Stimulated activated CD8-positive, alpha-beta memory T cell treated with anti-CD3 and anti-CD28 coated beads, Interleukin-12 subunit alpha, Interleukin-12 subunit beta, amount 100 ng/mL, for 4 hours (primary cell): ENCODE data around the gene KRT71.
"Not testable (repeated sequence)": the region's sequence is repeated elsewhere in the genome, so short reads cannot be mapped to it uniquely, and the experiment has no call there.

ENCODE experiments used
- DNase-seq: peaks from one replicate; pipeline ENCODE4 v3.0.0-alpha.2; 2020; ENCODE audit warnings: low read depth

Gene KRT71

GRCh38 chr12:52552681-52553195 lies at the start of gene KRT71:
KRT71 (minus strand) TSS chr12:52553145; CDS start chr12:52553077, 68 bp downstream.
- DNase-seq, result no peak

- DNase-seq, result no peak
Observed at GRCh38 chr12:52602552-52602951, 49.6 kb upstream of the KRT71 start.

- DNase-seq, result no peak
Observed at GRCh38 chr12:52601671-52602070, 48.7 kb upstream of the KRT71 start.

GRCh38 chr12:52600941-52601481 lies 48.1 kb upstream of the KRT71 start, which contains the start of gene KRT72:
KRT72 (minus strand) TSS chr12:52601463; CDS start chr12:52601452, 11 bp downstream.
- no peak for DNase-seq

- DNase-seq, result no peak
Observed at GRCh38 chr12:52600475-52600874, 47.5 kb upstream of the KRT71 start.

- no peak for DNase-seq
Observed at GRCh38 chr12:52600071-52600470, 47.1 kb upstream of the KRT71 start.

GRCh38 chr12:52598966-52599365 lies 46.0 kb upstream of the KRT71 start:
- DNase-seq, result no peak

GRCh38 chr12:52594237-52594636 lies 41.3 kb upstream of the KRT71 start:
- not testable (repeated sequence) for DNase-seq

GRCh38 chr12:52591521-52591920 lies 38.6 kb upstream of the KRT71 start:
- no peak for DNase-seq

GRCh38 chr12:52590021-52590420 lies 37.1 kb upstream of the KRT71 start:
- DNase-seq, result no peak

- DNase-seq, result no peak
Observed at GRCh38 chr12:52587563-52587962, 34.6 kb upstream of the KRT71 start.

GRCh38 chr12:52585946-52586345 lies 33.0 kb upstream of the KRT71 start:
- peak; percentile 27 for DNase-seq

GRCh38 chr12:52585066-52585465 lies 32.1 kb upstream of the KRT71 start:
- no peak for DNase-seq

GRCh38 chr12:52584156-52584682 lies 31.3 kb upstream of the KRT71 start:
- DNase-seq, result no peak

GRCh38 chr12:52582971-52583456 lies 30.1 kb upstream of the KRT71 start:
- DNase-seq, result peak; percentile 32

- DNase-seq, result no peak
Observed at GRCh38 chr12:52582486-52582885, 29.5 kb upstream of the KRT71 start.

GRCh38 chr12:52581481-52581880 lies 28.5 kb upstream of the KRT71 start:
- no peak for DNase-seq

- DNase-seq, result no peak
Observed at GRCh38 chr12:52581066-52581465, 28.1 kb upstream of the KRT71 start.

- DNase-seq, result no peak
Observed at GRCh38 chr12:52580496-52580895, 27.6 kb upstream of the KRT71 start.

GRCh38 chr12:52579468-52580465 lies 26.8 kb upstream of the KRT71 start:
- DNase-seq, result no peak

- no peak for DNase-seq
Observed at GRCh38 chr12:52578469-52578868, 25.5 kb upstream of the KRT71 start.

GRCh38 chr12:52577316-52577715 lies 24.4 kb upstream of the KRT71 start:
- DNase-seq, result no peak

GRCh38 chr12:52575948-52576347 lies 23.0 kb upstream of the KRT71 start:
- no peak for DNase-seq
